Stimulated activated CD8-positive, alpha-beta memory T cell treated with anti-CD3 and anti-CD28 coated beads, Interleukin-2, amount 100 ng/mL, for 48 hours (primary cell): Measurements from ENCODE around the gene FXYD4.
"Not testable (repeated sequence)": the region's sequence is repeated elsewhere in the genome, so short reads cannot be mapped to it uniquely, and the experiment has no call there.

Experiments used
- DNase-seq, 2 donors: peaks; one replicate each; pipeline ENCODE4 v3.0.0-alpha.2; 2020; ENCODE audit warnings: low read depth in 2 of 2

FXYD4 gene

DNA sequence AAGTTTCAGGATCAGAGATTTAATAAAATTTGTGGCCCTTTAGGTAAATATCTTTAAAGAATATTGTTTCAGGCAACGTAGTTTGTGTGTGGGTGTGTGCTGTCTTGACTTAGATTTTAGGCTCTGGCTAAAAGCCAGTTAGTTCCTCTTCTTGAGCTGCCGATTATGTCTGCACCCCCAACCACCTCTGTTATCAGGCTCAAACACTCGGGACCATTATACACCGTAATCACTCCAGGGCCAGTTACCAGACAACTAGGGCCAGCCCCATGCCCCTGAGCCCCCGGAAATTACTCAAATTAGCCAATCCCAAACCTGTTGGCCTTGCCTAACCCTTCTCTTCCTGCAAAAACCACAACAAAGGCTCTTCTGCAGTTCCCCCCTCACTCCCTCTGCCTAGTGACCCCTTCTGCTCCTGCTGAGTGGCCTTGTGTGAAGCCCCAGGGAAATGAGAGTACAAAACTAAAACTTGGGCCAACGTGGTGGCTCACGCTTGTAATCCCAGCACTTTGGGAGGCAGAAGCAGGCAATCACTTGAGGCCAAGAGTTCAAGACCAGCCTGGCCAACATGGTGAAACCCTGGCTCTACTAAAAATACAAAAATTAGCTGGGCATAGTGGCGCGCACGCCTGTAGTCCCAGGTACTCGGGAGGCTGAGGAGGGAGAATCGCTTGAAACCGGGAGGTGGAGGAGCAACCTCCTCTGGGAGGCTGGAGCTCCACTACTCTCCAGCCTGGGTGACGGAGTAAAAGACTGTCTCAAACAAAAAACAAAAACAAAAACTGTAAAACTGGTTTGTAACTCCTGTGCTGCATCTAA lies 46.7 kb downstream of the FXYD4 start:
- DNase-seq: peak in 1 of 2 donors; percentile 43

DNA sequence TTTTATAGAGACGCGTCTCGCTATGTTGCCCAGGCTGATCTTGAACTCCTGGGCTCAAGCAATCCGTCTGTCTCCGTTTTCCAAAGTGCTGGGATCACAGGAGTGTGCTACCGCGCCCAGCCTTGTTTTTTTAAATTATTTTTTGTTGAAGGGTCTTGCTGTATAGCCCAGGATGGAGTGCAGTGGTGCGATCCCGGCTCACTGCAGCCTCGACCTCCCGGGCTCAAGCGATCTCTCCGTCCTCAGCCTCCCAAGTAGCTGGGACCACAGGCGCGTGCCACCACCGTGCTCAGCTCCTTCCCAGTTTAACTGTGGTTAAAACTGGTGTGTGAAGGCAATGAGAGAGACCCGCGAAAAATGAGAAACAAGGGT lies 48.5 kb downstream of the FXYD4 start:
- no peak for DNase-seq

DNA sequence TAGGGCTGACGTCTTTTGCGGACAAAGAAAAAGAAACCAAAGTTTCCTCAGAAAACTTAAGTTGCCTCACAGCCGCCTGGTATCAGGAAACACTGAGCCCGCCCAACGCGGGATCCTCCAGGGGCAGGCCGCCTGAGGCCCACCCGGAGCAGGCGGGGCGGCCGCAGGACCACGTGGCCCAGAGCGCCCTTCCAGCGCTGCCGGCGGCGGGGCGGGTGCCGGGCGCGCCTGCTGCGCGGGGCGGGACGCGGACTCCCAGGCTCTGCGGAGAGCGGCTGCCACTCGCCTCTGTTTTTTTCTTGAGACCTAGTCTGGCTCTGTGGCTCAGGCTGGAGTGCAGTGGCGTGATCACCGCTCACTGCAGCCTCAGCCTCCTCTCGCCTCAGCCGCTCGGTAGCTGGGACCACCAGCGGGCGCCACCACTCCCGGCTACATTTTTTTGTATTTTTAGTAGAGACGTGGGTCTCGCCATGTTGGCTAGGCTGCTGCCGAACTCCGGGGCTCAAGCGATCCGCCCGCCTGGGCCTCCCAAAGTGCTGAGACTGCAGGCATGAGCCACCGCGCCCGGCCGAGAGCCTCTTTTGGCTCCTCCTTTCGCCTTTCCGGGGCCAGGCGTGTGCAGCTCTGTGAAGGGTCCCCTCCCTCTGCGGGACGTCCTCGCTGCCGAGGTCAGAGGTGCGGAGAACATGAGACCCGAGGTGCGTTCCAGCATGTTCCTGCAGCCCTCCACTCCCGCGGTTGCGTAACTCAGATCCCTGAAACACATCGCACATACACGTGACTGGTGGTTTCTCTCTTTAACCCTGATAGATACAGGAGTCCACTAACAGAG lies 49.1 kb downstream of the FXYD4 start:
- peak; percentile 85 to 87 for DNase-seq

DNA sequence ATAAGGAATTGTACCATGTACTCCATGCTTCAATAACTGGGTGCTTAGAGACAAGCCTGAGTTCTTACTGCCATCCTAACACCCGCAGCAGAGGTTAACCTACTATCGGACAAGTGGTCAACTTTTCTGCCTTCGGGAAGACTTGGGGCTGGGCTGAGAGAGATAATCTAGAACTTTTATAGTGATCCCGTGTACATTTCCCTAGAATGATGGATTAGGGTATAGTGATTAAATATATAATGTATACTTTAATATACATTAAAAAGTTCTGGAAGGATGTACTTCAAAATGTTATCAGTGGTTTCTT lies 49.7 kb downstream of the FXYD4 start:
- no peak for DNase-seq

DNA sequence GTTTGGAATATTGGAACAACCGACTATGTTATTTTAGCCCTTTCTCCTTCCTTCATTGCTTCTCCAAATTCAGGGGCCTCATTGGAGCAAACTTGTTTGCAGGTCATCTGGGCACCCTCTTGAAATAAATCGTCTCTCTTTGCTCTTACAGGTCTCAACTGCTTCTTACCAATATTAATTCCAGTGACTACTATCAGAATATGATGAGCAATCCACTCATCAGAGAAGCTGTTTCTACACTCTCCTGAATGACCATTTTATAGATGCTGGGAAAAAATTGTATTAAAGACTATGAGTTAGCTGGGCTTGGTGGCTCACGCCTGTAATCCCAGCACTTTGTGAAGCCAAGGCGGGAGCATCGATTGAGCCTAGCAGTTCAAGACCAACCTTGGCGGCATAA lies 50.1 kb downstream of the FXYD4 start:
- DNase-seq: no peak

DNA sequence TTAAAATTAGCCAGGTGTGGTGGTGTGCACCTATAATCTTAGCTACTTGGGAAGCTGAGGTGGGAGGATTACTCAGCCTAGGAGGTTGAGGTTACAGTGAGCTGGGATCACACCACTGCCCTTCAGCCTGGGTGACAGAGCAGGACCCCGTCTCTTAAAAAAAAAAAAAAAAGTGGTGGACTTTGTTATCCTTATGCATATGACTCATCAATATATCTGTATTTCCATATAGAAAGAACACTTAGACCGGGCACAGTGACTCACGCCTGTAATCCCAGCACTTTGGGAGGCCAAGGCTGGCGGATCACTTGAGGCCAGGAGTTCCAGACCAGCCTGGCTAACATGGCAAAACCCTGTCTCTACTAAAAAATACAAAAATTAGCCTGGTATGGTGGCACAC lies 50.5 kb downstream of the FXYD4 start:
- DNase-seq: not testable (repeated sequence)

DNA sequence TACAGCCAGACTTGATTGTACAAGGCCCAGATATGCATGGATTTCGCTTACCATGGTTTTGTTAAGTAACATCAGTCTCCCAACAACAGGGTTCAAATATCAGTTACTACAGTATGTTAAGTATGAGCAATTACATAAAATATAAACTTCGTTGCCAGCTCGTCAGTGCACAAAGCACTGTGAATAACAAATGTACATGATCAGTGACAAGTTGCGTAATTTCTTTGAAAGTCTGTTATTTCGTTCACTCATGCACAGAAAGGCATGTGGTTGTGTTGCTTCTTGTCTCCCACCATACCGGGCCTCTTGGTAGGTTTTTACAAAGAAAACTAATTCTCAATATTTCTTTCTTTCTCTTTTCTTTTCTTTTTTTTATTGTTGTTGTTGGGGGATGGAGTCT lies 53.0 kb downstream of the FXYD4 start:
- no peak for DNase-seq
